Glutamatergic neuron (in vitro differentiated cells): ENCODE measurements around the gene EIF1B. TPM values are rescaled to one million over a fixed set of nuclear protein-coding genes. Genes with fewer than 3 reads are reported as not detected.
"Not testable (repeated sequence)": the region's sequence is repeated elsewhere in the genome, so short reads cannot be mapped to it uniquely, and the experiment has no call there.

Experiments used
- DNase-seq: peaks from one replicate; pipeline ENCODE4 v3.0.0; 2022
- H3K27ac Mint-ChIP-seq: one replicate; pipeline ENCODE4 v1.8.0; 2020; ENCODE audit warnings: mild to moderate bottlenecking, mixed read lengths, inconsistent platforms; ENCODE audit not compliant: unreplicated experiment
- H3K27me3 Mint-ChIP-seq: one replicate; pipeline ENCODE4 v1.8.0; 2020; ENCODE audit warnings: mild to moderate bottlenecking, moderate library complexity, mixed read lengths, inconsistent platforms; ENCODE audit not compliant: unreplicated experiment
- H3K36me3 Mint-ChIP-seq: one replicate; pipeline ENCODE4 v1.8.0; 2020; ENCODE audit warnings: mild to moderate bottlenecking, mixed read lengths, inconsistent platforms; ENCODE audit not compliant: unreplicated experiment
- H3K4me1 Mint-ChIP-seq: one replicate; pipeline ENCODE4 v1.8.0; 2020; ENCODE audit warnings: mild to moderate bottlenecking, low read depth, mixed read lengths, inconsistent platforms; ENCODE audit not compliant: unreplicated experiment
- H3K4me3 Mint-ChIP-seq: one replicate; pipeline ENCODE4 v1.8.0; 2020; ENCODE audit warnings: mild to moderate bottlenecking, mixed read lengths, inconsistent platforms; ENCODE audit not compliant: unreplicated experiment
- H3K9me3 Mint-ChIP-seq: one replicate; pipeline ENCODE4 v1.8.0; 2020; ENCODE audit warnings: mild to moderate bottlenecking, moderate library complexity, mixed read lengths, inconsistent platforms; ENCODE audit not compliant: unreplicated experiment
- CTCF ChIP-seq: fragments of 200-600 bp; sonication (generic); IDR thresholded peaks from one replicate; pipeline ENCODE4 v1.5.0; 2021; ENCODE audit not compliant: partially characterized antibody, unreplicated experiment
- total RNA-seq: library from RNA; stranded (reverse); fragmentation: NEBNext Ultra II Directional; extraction: Animal tissue kit (Norgen Biotek cat#: 25700); gene quantifications from one replicate; pipeline ENCODE4 v1.2.1, GENCODE V29; 2021; ENCODE audit not compliant: unreplicated experiment

EIF1B gene
- total RNA-seq, 1 donor from 2014 or later: 130 TPM

GRCh38 chr3:40268802-40269524 is 40.5 kb upstream of the EIF1B start:
- no peaks in the 10 kb centered on the region for H3K36me3 Mint-ChIP-seq

GRCh38 chr3:40278791-40279190 is 30.7 kb upstream of the EIF1B start:
- Mint-ChIP-seq H3K27me3 (no peaks in the 10 kb centered on the region), H3K27ac (no peak overlapping the region), H3K9me3 (no peaks in the 10 kb centered on the region), H3K4me3 (no peak overlapping the region), H3K36me3 (no peaks in the 10 kb centered on the region), H3K4me1 (no peaks in the 10 kb centered on the region)
- DNase-seq: no peak
- TF ChIP-seq CTCF: no peak

More at GRCh38 chr3:40268802-40269524, 40.5 kb upstream of the EIF1B start:
- Mint-ChIP-seq H3K27me3 (no peaks in the 10 kb centered on the region), H3K4me1 (peaks cover 3% of the 10 kb centered on the region), H3K4me3 (no peak overlapping the region), H3K9me3 (no peaks in the 10 kb centered on the region), H3K27ac (no peak overlapping the region)
- TF ChIP-seq CTCF: no peak
- no peak for DNase-seq

DNA sequence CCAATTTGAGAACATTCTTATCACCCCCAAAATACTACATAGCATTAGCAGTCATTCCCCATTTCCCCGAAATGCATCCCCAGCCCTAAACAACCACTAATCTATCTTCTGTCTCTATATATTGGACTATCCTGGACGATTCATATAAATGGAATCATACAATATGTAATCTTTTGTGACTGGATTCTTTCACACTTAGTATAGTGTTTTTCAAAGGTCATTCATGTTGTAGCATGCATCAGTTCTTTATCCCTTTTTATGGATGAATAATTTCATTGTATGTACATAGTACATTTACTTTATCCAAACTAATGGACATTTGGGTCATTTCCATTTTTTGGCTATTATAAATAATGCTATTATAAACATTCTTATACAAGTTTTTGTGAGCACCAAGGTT is 27.5 kb upstream of the EIF1B start:
- H3K9me3 Mint-ChIP-seq: no peaks in the 10 kb centered on the region
- no peak for TF ChIP-seq CTCF

DNA sequence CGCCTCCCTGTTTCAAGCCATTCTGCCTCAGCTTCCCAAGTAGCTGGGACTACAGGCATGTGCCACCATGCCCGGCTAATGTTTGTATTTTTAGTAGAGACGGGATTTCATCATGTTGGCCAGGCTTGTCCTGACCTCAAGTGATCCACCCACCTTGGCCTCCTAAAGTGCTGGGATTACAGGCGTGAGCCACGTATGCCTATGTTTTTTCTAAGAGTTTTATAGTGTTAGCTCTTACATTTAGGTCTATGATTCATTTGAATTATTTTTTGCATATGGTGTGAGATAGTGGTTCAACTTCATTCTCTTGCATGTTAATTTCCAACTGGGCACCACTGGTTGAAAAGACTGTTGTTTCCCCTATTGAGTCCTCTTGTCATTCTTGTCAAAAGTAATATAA is 26.4 kb upstream of the EIF1B start:
- H3K27me3 Mint-ChIP-seq, H3K4me1 Mint-ChIP-seq, H3K27ac Mint-ChIP-seq, H3K4me3 Mint-ChIP-seq, H3K9me3 Mint-ChIP-seq, H3K36me3 Mint-ChIP-seq, DNase-seq: not testable (repeated sequence)

More for the DNA sequence above, 27.5 kb upstream of the EIF1B start:
- H3K4me1 Mint-ChIP-seq: no peaks in the 10 kb centered on the region
- H3K36me3 Mint-ChIP-seq: no peaks in the 10 kb centered on the region
- no peak overlapping the region for H3K27ac Mint-ChIP-seq
- DNase-seq: no peak
- no peaks in the 10 kb centered on the region for H3K27me3 Mint-ChIP-seq
- no peak overlapping the region for H3K4me3 Mint-ChIP-seq

DNA sequence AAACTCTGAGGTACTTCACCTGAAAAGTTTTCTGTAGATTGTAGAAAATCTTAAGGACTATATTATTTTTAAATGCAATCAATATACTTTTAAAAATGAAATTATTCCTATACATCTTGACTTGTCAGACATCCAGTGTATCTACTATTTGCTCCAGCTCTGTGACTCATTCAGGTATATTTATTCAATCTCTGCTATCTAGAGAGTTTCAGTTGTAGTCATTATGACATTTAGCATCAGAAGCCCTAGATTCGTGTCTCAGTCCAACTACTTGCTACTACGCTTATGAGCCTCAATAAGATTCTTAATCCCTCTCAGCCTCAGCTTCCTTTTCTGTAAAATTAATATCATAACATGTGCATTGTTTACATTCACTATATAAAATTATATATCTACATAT is 22.3 kb upstream of the EIF1B start:
- no peak for TF ChIP-seq CTCF
- no peaks in the 10 kb centered on the region for H3K4me1 Mint-ChIP-seq
- DNase-seq: no peak
- H3K9me3 Mint-ChIP-seq: no peaks in the 10 kb centered on the region
- H3K27ac Mint-ChIP-seq: no peak overlapping the region
- no peak overlapping the region for H3K4me3 Mint-ChIP-seq
- peaks cover 3% of the 10 kb centered on the region for H3K27me3 Mint-ChIP-seq
- H3K36me3 Mint-ChIP-seq: no peaks in the 10 kb centered on the region
